Fibroblast of skin of right biceps (primary cell): ENCODE measurements around the gene EEF1A2.

ENCODE experiments used
- DNase-seq: peaks from one replicate; pipeline ENCODE4 v3.0.0-alpha.2; 2013

Gene EEF1A2

DNA sequence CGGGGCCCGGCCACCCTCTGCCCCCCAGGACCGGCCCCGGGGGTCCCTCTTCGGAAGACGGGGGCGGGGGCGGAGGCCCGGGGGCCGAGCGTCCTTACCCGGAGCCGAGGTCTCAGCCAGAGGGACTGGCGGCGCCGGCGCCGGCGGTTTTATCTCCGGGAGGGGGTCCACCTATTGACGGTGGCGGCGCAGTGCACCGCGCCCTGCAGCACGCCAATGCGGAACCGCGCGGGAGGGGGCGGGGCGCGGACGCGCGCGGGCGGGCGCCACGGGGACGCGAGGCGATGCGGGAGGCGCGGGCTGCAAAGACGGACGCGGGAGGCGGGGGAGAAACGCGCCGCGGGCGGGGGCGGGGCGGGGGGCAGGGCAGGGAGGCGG, at the start of gene EEF1A2:
TSS of gene EEF1A2 (minus strand) at position 124 of the 378 bp plus-strand sequence. CDS start 1,320 bp downstream, outside the sequence.
- no peak for DNase-seq

DNA sequence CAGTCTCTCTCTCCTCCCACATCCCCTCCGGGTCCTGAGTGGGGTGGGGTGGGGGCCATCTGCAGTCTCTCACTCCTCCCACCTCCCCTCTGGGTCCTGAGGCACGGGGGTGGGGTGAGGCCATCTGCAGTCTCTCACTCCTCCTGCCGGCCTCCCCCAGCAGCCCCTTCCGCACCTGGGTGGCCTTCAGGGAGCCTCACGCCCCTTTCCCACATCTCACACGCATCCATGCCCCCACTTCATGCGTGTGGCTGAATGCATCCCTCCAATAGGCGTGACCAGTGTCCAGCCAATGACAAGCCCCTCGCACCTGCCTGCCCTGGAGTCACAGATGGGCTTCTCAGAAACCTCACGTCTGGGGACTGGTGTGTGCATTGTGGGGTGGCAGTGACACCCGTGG, 49.7 kb upstream of the EEF1A2 start:
- DNase-seq: no peak

DNA sequence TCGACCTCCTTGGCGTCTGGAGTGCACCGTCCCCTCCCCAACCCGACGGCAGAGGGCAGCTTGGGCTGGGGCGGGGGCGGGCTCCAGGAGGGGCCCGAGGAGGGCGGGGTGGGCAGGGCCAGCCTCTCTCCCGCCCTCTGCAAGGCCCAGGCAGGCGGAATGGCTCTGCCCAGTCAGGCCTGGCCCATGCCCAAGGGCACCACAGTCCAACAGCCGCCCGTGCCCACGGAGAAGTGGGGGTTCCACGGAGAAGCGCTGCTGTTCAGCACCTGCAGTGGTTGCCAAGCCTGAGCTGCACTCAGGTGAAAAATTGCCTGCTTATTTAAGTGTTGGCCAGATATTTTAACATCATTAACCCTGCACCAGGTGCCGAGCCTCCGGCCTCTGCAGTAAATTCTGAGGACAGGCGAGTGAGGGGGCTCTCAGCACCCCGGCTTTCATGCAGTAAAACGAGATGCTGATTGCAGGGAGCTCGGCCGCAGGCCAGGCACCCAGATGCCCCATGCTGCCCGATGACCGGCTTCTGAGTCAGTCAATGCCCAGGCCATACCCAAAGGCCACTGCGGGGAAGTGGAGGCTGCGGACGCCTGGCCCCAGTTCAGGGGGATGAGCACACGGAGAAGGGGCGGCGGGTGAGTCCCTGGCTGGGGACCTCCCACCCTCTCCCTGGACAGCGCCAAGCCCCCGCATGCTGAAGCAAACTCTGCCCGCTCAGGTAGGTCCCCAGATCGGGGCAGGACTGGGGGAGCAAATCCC, 49.0 kb upstream of the EEF1A2 start, which contains the start of gene SRMS:
TSS of gene SRMS (minus strand) at position 25 of the 756 bp plus-strand sequence. CDS start 286 bp downstream, outside the sequence.
- DNase-seq: no peak

DNA sequence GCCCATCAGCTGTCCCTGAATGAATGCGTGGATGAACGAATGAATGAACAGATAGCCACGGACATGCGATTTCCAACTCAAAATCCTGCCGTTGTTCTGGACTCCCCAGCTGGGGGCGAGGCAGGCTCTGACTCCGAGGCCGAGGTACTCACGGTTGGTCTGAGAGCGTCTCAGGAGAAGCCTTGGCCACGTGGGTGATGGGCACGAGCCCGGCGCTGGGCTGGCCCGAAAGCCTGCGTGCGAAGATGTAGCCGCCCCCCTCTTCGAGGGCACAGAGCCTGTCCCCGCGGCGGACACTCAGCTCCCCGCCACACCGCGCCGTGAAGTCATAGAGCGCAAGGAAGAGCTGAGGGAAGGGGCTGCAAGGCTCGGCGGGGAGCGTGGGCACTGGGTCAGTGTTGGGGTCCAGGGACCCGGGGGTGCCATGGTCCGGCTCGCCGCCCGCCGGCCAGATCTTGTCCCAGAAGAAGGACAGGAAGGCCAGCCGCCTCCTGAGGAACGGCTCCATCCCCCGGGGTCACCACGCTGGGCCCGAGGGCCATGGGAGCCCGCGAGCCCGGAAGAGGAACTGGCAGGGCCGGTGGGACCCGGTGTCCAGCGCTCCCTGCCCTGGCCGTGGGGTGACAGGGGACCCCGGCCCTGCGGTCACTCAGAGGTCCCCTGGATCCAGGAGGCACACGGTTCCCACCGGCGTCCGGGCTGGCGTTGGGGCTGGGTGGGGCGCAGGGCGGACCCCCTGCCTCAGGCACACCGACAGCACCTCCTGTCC, 48.3 kb upstream of the EEF1A2 start:
- no peak for DNase-seq

DNA sequence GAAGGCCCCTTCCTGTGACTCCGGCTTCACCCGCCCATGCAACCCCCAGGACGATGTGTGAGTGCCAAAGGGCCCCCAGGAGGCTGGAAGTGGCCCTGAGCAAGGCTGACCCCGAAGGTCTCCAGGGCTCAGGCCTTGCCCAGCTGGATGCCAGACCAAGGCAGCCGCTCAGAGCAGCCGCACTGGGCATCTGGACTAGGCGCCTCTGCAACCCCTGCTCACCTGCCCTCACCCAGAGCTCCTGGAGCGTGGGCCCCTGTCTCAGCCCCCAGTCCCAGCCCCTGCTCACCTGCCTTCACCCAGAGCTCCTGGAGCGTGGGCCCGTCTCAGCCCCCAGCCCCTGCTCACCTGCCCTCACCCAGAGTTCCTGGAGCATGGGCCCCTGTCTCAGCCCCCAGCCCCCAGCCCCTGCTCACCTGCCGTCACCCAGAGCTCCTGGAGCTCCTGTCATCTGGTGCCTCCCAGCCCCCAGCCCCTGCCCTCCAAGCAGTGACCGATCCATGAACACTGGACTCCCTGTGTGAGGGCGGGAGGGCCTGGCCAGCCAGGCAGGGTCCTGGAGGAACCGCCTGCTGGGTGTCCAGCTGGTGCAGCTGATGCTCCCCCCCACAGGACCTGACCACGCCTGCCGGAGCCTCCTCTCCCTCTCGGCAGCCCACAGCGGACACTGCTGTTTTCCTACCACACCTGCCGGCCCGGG, 47.5 kb upstream of the EEF1A2 start:
- DNase-seq: no peak

DNA sequence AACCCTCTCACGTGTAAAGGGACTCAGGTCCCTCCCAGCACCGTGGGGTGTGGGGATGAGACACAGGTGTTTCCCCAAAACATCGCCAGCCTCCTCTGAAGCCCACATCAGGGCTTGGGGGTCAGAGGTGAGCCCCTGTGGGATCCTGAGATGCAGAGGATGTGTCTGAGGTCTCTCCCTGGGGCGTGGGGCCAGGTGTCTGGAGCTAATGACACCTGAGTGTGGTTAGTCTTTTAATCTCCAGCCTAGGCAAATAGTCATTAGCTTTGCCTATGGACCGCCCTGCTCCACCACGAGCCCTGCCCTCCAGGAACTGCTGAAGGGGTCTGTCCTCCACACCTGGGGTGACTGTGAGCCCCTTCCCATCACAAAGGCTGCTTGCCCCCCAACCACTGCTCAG, 46.9 kb upstream of the EEF1A2 start:
- no peak for DNase-seq

DNA sequence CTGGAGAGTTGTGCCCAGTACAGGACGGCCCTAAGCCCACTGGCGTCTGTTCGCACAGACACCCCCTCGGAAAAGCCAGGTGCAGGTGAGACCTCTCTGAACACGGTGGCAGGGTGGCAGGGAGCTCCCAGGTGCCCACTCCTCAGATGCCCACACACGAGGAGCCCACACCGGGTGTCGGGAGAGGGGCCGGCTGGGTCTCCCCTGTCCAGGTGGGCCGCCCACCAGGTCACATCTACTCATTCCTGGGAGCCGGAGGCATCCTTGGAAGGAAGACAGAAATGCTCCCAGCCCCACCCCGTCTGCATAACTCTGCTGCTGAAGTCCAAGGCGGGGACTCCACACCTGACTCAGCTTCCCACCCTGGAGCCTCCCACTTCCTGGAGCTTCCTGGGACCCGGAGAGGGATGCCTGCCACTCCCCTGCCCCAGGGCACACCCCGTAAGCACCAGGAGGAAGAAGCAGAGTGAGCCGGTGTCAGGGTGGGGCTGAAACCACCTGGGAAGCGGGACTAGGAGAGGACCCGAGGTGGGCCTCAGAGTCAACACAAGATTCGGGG, 46.2 kb upstream of the EEF1A2 start:
- DNase-seq: no peak

DNA sequence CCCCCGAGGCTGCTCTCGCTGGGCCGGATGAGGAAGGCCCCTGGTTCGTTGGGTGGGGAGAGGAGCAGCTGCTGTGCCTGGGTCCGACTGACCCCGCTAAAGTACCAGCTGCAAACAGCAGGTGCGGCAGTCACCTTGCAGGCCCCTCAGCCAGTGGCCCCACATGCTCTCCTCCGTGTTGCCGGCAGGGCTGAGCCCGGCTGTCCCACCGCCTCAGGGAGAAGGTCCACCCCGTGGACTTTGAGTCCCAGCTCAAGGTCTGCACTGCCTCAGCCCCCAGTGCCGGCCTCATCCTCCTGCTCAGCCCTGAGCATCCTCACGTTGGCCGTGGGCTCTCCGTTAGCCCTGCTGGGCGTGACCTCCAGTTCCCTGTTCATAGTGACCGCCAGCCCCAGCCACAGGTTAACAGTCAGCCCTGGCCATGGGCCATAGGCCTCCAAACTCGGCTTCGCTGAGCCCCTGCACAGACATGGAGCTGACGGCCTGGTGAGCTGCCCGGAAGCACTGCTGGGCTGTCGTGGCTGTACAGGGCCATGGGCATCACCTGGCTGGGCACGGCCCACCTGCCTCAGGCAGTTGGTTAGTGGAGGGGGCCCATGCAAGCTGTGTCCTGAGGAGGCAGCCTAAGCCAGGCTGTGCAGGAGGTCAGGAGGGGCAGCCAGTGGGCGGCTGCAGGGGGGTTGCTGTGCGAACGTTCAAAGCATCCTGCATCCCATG, 45.5 kb upstream of the EEF1A2 start:
- DNase-seq: no peak

DNA sequence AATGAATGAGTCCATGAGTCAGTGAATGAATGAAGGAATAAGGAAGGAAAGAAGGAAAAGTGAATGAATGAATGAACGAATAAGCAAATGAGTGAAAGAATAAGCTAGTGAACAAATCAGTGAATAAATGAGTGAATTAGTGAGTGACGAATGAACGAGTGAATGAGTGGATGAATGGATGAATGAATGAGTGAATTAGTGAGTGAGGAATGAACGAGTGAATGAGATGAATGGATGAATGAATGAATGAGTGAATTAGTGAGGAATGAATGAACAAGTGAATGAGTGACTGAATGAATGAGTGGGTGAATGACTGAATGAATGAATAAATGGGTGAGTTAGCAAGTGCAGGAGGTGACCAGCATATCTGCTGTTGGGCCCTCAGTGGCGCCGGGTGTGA, 44.9 kb upstream of the EEF1A2 start:
- no peak for DNase-seq

DNA sequence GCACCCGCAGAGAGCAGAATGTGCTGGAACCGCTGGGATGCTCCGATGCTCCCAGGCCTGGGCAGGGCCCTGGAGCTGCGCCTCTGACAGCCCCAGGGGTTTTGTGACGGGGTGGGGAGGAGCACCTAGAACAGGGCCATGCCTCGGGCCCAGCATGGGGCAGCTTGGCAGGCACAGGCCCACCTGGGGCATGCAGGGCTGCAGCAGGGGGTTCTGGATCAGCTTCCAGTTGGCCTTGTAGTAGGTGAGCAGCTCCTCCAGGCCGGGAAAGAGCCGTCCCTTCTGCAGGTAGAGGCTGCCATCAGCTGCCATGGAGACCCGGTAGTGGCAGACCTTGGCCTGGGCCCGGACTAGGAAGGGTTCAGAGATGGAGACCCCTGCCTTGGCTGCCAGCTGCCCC, 44.2 kb upstream of the EEF1A2 start:
- no peak for DNase-seq

DNA sequence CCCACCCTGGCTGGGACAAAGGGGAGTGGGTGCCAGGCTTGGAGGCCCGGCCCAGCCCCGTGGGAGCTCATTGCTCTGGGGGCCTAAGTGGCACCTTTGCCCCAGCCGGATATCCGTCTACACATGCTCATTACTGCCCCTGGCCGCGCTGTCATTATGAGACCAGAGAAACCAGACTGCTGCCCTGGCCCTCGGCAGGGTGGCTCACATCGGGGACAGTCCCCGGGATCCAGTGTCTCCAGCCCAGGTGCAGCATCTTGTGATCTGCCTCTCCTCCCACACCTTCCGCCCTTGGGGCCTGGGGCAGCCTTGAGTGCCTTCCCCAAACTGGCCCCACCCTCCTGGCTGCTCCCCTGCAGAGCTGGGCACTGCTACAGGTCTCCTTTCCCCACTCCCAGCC, 43.8 kb upstream of the EEF1A2 start:
- DNase-seq: no peak

DNA sequence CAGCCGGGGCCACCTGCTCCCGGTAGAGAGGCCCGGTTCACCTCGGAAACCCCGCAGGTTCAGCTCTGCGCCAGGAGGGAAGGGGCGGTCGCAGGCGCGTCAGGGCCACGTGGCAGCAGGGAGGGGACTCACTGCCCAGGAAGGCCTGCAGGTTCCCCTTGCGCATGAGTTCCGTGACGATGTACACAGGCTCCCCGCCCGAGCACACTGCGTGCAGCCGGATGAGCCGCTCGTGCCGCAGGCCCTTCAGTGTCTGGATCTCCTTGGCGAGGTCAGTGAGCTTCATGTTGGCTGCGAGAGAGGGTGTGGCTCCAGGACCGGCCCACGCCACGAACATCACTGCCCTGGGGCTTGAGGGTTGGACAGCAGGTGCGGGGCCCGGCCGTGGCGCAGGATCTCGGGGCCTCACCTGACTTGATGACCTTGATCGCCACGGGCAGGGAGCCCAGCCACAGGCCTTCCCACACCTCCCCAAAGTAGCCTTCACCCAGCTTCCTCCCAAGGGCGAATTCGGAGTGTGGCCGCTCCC, 43.2 kb upstream of the EEF1A2 start:
- DNase-seq: no peak

DNA sequence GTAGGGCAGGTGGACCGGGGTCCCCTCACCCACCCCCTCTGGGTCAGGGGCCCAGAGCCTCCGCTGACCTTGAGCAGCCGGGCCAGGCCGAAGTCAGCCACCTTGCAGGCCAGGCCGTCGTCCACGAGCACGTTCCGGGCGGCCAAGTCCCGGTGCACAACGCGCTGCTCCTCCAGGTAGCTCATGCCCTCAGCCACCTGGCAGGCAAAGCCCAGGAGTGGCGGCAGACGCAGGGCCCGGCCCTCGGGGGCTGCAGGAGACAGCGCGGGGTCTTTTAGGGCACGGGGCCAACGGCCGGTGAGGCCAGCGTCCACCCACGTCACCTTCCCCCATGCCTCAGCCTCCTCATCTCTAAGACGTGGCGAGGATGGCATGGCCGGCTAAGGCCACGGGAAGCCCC, 42.5 kb upstream of the EEF1A2 start:
- no peak for DNase-seq

DNA sequence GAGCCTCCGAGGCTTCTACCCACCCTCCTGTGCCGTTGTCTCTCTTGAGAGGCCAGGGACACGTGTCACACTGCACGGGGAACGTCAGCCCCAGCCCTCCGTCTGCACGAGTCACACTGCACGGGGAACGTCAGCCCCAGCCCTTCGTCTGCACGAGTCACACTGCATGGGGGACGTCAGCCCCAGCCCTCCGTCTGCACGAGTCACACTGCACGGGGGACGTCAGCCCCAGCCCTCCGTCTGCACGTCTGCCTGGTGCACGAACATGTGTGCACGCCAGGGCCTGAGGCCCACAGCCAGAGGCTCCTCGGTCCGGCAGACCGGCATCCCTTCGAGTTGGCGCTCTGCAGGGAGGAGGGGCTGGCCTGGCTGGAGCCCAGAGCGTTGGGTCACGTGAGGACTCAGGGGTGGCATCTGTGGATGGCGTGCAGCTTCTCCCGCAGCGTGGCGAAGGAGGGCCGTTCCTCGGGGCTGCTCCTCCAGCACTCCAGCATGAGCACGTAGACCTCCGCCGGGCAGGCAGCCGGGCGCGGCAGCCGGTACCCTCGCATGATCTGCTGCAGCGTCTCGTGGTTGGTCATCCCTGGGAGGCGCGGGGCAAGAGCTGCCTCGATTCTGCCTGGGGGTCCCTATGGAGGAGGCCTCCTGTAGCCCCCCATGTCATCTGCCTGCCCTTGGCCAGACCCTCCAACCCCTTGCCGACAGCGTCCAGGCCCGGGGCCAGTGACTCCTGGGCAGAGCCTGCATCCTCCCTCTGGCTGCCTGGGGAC, 41.7 kb upstream of the EEF1A2 start:
- peak; percentile 49 for DNase-seq

DNA sequence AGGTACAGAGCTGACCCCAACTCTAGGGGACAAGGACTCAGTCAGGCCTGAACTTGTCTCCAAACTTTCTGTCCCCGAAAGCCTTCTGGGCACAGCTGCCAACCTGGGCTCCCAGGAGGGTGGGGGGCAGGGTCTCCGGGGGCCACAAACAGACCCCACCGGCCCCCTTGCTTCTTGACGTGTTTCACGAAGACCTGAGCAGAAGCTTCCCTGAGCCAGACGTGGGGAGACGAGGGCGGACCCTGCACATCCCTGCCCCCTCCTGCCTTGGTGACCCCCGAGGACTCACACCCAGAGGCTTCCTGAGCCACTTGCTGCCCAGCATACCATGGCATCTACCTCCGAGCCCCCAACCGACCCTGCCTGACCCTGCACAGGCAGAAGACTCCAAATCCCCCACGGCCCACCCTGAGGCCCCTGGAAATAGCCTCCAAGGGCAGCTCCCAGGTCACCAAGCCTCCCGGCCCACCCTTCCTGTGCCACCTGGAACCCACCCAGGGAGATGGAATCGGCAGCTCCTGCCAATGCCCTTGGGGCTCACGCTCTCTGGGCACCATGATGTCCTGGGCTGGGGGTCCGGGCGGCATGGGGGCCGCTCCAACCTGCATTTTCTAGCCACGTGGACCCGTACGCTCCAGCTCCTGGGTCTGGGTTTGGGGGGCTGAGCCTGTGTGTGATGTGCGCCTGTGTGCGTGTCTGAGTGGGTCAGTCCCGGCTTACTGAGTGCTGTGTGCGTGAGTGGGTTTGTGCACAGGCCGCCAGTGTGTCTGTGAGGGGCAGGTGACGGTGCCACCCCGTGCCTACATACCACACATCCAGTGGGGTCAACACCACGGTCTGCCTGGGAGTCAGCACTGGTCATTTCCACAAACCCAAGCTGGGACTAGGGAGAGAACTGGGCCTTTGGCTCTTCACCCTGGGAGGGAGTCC, 40.8 kb upstream of the EEF1A2 start:
- no peak for DNase-seq

DNA sequence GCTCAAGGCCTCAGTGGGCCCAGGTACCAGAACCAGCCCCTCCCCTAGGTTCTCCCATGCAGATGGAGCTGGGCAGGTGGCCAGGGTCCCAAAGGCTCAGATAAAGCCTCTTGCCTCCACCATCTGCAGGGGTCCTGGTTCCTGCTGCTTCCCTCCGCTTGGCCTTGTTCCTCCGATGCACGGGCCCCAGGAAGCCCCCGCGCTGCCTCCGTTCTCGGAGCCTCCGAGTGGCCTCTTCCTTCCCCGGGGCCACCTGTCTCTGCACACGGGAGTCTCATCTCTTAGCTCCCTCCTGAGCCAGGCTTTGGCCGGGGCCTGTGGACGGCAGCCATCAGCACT, 40.2 kb upstream of the EEF1A2 start:
- no peak for DNase-seq

DNA sequence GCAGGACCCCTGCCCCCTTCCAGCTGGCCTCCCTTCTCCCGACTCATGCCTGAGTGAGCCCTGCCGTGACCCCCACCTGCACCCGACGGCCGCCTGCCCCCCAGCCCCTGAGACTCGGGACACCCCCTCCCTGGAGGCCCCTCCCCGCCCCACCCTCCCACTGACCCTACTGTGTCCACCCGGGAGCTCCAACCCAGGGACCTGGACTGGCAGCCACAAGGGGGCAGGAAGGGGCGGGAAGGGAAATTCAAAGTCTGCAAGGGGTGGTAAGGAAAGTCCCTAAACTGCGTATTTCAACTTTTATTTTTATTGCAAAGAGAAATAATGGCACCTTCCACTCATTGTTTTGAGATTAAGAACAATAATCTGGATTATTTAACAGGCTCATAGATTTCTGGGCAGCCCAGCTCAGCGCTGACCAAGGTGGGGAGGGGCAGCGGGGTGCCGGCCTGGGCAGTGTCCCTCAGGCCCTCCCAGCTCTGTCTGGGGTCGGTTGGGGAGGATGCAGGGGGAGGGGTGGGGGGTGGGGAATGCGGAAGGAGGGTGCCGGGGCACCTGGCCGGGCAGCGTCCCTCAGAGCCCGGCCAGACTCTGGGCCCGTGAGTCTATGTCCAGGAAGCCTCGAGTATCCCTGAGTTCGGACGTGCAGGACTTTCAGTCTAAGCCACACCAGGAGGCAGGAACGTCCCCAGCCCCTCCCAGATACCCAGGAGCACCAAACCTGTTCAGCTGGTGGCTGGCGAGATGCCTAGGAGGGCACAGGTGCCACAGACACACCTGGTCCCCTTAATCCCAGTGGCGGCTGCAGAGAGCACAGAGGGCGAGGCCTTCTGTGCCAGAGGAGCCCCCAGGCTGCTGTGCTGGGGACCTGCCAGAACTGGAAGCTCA, 39.6 kb upstream of the EEF1A2 start:
- DNase-seq: no peak

DNA sequence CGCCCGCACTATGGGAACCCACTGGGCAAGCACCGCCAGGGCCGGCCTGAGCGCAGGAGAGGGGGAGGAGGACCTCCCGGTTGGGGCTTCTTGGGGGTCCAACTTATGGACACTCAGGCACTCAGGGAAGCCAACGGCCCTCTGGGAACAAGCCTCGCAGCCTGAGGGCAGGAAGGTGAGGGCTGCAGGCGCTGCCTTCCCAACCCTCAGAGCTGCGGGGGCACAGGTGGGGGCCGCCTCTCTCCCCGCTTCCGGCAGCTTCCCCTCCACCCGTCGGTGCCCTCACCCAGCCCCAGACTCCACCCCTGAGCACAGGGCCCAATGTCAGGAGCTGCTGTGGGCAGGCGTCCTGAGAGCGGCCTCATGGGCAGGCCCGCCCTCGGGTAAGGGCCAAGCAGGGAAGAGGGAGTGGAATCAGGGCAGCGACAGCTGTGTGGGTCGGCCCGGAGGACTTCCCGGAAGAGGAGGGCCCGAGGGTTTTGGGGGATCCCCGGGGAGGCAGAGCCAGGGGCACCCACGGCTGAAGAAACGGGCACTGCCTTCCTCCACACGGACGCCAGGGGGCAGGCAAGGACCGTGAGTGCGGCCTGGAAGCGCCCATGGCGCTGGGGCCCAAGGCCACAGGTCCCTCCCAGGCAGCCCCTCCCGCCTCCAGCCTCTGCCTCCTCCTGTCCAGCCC, 38.8 kb upstream of the EEF1A2 start:
- peak; percentile 72 for DNase-seq

DNA sequence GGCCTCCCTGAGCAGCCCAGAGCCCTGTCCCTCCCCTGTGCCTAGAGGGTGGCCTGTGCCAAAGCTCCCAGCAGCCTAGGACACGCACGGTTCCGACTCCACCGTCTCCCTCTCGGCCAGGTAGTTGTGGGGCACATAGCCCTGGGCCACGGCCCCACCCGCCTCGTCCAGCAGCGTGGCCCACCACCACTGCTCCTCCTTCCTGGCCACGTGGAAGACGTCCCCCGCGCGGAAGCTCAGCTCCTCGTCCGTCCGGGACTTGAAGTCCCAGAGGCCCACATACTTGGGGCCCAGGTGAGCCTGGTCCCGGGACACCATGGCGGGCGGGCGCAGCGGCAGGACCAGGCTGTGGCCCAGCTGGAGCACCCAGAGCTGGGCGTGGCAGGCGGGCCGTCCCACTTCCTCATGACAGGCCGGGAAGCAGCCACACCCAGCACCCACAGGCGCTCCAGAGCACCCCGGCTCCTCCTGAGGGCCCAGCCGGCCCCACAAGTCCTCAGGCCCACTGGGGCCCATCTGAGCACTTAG, 38.2 kb upstream of the EEF1A2 start, which contains the start of gene PTK6:
TSS of gene PTK6 (minus strand) at position 380 of the 528 bp plus-strand sequence. CDS start at position 318, 62 bp downstream.
- DNase-seq: no peak
